Measurements from ENCODE around the gene CCDC171. TPM values are rescaled to one million over a fixed set of nuclear protein-coding genes. Genes with fewer than 3 reads are reported as not detected.

CCDC171 gene
- total RNA-seq, 1 experiment from 2014 or later: 2.4 TPM

DNA sequence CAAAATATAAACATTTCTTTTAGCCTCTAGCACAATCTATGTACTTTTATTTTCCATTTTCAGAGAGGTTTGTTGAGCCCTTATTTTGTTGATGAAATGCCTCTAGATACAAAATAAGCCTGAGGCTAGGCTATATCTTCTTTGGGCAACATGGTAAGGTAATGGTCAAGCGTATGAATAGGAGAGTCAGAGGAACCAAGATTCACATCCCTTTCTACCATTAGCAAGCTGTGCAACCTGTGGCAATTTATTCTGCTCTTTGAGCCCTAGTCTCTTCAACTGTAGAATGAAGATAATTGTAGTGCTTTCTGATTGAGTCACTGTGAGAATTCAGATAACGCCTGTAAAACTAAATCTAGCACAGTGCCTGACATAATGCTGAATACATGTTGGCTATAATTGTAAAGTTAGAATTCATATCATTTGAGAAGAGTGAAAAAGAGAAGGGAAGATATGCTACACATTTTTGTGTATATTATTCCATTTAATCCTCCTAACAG lies 412.5 kb downstream of the CCDC171 start:
- H3K9me3 ChIP-seq (ENCODE audit: control insufficient read depth, low read depth, low read length): no peaks in the 10 kb centered on the region
- Mint-ChIP-seq H3K9me3 (no peaks in the 10 kb centered on the region), H3K36me3 (ENCODE audit: insufficient read depth in 1 of 3, low read depth in 3 of 3) (no peaks in the 10 kb centered on the region), H3K4me3 (no peak overlapping the region), H3K4me1 (no peaks in the 10 kb centered on the region), H3K27ac (no peak overlapping the region), H3K27me3 (ENCODE audit: low read depth) (no peaks in the 10 kb centered on the region)
- no peak overlapping the region for H3K23ac ChIP-seq (ENCODE audit: insufficient read length, low read depth, low read length)
- no peak overlapping the region for H3K27ac ChIP-seq (ENCODE audit: insufficient read length, low read depth, low read length)
- H4K20me1 ChIP-seq (ENCODE audit: control insufficient read depth, insufficient read depth, insufficient read length): no peaks in the 10 kb centered on the region
- no peak overlapping the region for H4K91ac ChIP-seq (ENCODE audit: insufficient read length, low read depth, low read length)
- no peaks in the 10 kb centered on the region for H3K4me1 ChIP-seq (ENCODE audit: insufficient read depth, low read length)
- no peak overlapping the region for H4K5ac ChIP-seq (ENCODE audit: insufficient read length, low read depth, low read length)
- H2AFZ ChIP-seq (ENCODE audit: low read length): no peak overlapping the region
- H3K79me1 ChIP-seq (ENCODE audit: insufficient read depth, low read depth, low read length, poor library complexity, severe bottlenecking): no peaks in the 10 kb centered on the region
- WGBS (ENCODE audit: extremely low coverage, insufficient read length, low lambda C conversion rate): no CpG with 5 or more reads among the region's 2 CpGs
- no peak overlapping the region for H3K9ac ChIP-seq (ENCODE audit: extremely low read depth, insufficient read length, low read length)
- no peak overlapping the region for H3K56ac ChIP-seq (ENCODE audit: insufficient read length, low read depth, low read length)
- no peak overlapping the region for H3K4ac ChIP-seq (ENCODE audit: low read depth, low read length)
- DNase-seq: no peak
- no peak overlapping the region for H3K18ac ChIP-seq (ENCODE audit: insufficient read length, low read depth, low read length)
- no peak overlapping the region for H4K8ac ChIP-seq (replicated peaks; ENCODE audit: insufficient read length, low read depth, low read length)
- TF ChIP-seq, protein P1, sequence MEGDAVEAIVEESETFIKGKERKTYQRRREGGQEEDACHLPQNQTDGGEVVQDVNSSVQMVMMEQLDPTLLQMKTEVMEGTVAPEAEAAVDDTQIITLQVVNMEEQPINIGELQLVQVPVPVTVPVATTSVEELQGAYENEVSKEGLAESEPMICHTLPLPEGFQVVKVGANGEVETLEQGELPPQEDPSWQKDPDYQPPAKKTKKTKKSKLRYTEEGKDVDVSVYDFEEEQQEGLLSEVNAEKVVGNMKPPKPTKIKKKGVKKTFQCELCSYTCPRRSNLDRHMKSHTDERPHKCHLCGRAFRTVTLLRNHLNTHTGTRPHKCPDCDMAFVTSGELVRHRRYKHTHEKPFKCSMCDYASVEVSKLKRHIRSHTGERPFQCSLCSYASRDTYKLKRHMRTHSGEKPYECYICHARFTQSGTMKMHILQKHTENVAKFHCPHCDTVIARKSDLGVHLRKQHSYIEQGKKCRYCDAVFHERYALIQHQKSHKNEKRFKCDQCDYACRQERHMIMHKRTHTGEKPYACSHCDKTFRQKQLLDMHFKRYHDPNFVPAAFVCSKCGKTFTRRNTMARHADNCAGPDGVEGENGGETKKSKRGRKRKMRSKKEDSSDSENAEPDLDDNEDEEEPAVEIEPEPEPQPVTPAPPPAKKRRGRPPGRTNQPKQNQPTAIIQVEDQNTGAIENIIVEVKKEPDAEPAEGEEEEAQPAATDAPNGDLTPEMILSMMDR (conservative IDR thresholded peaks at IDR 0.05): no peak
- no peak overlapping the region for H2AK5ac ChIP-seq (ENCODE audit: insufficient read length, low read length)
- no peaks in the 10 kb centered on the region for H3K27me3 ChIP-seq (ENCODE audit: insufficient read depth, low read length)
- no peak overlapping the region for H2BK120ac ChIP-seq (ENCODE audit: low read depth, low read length, poor library complexity, severe bottlenecking)
- H2BK15ac ChIP-seq (ENCODE audit: low read depth, low read length): no peak overlapping the region
- no peaks in the 10 kb centered on the region for H3K79me2 ChIP-seq (ENCODE audit: insufficient read depth, low read length)
- H2BK12ac ChIP-seq (ENCODE audit: insufficient read length, low read depth, low read length): no peak overlapping the region
- H2BK5ac ChIP-seq (ENCODE audit: insufficient read length, low read length): no peak overlapping the region
- H3K4me2 ChIP-seq (ENCODE audit: insufficient read depth, insufficient read length, low read length): no peak overlapping the region
- no peaks in the 10 kb centered on the region for H3K23me2 ChIP-seq (ENCODE audit: insufficient read length, low read depth, low read length, poor library complexity, severe bottlenecking)
- no peak overlapping the region for H2BK20ac ChIP-seq (ENCODE audit: low read depth, low read length, poor library complexity, severe bottlenecking)
- H3T11ph ChIP-seq (ENCODE audit: low read length): no peak overlapping the region
- no peak overlapping the region for H3K14ac ChIP-seq (ENCODE audit: insufficient read depth, low read length)

All from H9 (cell line).